Coronary artery (tissue), 2 donors: ENCODE data around the gene CCL28.
"Not testable (repeated sequence)": the region's sequence is repeated elsewhere in the genome, so short reads cannot be mapped to it uniquely, and the experiment has no call there.

Experiments used
- DNase-seq: peaks from one replicate; pipeline ENCODE4 v3.0.0-alpha.2; 2017; ENCODE audit warnings: low spot score
- H3K27ac ChIP-seq, 2 donors: fragments of 200-600 bp; sonication (generic); one replicate each; pipeline ENCODE4 v1.5.1; 2016 to 2019
- H3K4me3 ChIP-seq: fragments of 200-600 bp; sonication (generic); 2 replicates; pipeline ENCODE4 v1.5.1; 2016; ENCODE audit warnings: mild to moderate bottlenecking, moderate library complexity
- TF ChIP-seq, protein P1 (sequence below): fragments of 200-600 bp; sonication (generic); IDR thresholded peaks from one replicate; pipeline ENCODE4 v1.5.1; 2019; ENCODE audit warnings: antibody characterized with exemption

CCL28 gene

GRCh38 chr5:43410414-43410813 is 1.8 kb downstream of the CCL28 start:
- H3K4me3 ChIP-seq, result no peak overlapping the region
- no peak overlapping the region for H3K27ac ChIP-seq
- TF ChIP-seq, protein P1, sequence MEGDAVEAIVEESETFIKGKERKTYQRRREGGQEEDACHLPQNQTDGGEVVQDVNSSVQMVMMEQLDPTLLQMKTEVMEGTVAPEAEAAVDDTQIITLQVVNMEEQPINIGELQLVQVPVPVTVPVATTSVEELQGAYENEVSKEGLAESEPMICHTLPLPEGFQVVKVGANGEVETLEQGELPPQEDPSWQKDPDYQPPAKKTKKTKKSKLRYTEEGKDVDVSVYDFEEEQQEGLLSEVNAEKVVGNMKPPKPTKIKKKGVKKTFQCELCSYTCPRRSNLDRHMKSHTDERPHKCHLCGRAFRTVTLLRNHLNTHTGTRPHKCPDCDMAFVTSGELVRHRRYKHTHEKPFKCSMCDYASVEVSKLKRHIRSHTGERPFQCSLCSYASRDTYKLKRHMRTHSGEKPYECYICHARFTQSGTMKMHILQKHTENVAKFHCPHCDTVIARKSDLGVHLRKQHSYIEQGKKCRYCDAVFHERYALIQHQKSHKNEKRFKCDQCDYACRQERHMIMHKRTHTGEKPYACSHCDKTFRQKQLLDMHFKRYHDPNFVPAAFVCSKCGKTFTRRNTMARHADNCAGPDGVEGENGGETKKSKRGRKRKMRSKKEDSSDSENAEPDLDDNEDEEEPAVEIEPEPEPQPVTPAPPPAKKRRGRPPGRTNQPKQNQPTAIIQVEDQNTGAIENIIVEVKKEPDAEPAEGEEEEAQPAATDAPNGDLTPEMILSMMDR, result no peak
- no peak for DNase-seq

DNA sequence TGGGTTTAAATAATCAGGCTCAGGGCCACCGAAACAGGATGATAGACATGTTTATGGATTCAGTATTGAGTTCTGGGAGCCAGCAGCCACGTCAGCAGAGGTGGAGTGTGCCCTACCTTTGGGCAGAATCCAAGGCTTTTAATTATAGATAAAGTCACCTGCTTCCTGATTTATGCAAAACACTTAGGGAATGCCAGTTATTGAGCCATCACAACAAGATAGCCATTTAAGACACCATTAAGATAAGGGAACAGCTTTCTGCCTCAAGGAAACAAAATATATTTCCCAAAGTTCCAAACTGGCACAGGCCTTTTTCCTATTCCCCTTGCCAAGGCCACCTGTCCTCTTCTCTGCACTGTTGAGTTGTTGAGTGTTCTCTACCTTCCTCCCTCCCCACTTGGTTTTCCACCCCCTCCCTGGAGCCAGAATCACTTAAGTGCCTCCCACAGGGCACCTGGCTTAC is 2.4 kb downstream of the CCL28 start:
- TF ChIP-seq, protein P1, result no peak
- no peak for DNase-seq
- H3K4me3 ChIP-seq, result no peak overlapping the region
- no peak overlapping the region for H3K27ac ChIP-seq

GRCh38 chr5:43402524-43403066 is 9.6 kb downstream of the CCL28 start:
- H3K27ac ChIP-seq, DNase-seq, H3K4me3 ChIP-seq: not testable (repeated sequence)

- no peak overlapping the region for H3K27ac ChIP-seq
- H3K4me3 ChIP-seq, result no peak overlapping the region
- TF ChIP-seq, protein P1, result no peak
- DNase-seq, result no peak
Measured at GRCh38 chr5:43401827-43402226, 10.4 kb downstream of the CCL28 start.

- Histone ChIP-seq H3K27ac (no peak overlapping the region), H3K4me3 (no peak overlapping the region)
- no peak for DNase-seq
- TF ChIP-seq, protein P1, result no peak
Measured at GRCh38 chr5:43400082-43400481, 12.1 kb downstream of the CCL28 start.

GRCh38 chr5:43396762-43397304 is 15.4 kb downstream of the CCL28 start:
- peak overlapping the region; percentile 74 for H3K4me3 ChIP-seq
- no peak overlapping the region for H3K27ac ChIP-seq
- DNase-seq, result no peak
- TF ChIP-seq, protein P1, result no peak

DNA sequence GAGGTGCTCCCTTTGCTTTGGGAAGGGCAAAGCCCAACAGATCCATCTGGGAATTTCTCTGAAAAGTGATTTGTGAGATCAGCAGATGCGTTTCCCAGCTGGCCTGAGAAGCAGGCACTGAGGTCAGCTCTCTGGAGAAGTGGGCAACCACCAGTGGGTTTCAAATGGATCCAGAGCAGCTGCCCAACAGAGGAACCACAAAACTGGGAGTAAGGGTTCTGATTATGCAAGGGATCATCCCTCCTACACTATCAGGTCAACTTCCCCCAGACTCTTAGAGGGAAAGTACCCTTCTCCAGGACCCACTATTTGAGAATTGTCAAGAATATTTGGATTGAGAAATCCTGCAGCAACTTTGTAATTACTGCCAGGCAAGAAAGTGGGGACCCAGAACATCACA is 21.7 kb downstream of the CCL28 start:
- TF ChIP-seq, protein P1, result no peak
- H3K27ac ChIP-seq, result no peak overlapping the region
- no peak overlapping the region for H3K4me3 ChIP-seq
- DNase-seq, result no peak
